ENCODE data around the gene PELO. TPM values are rescaled to one million over a fixed set of nuclear protein-coding genes. Genes with fewer than 3 reads are reported as not detected.

The PELO gene
- total RNA-seq, 2 experiments from 2014 or later, result 4.3 to 4.5 TPM

GRCh38 chr5:52786949-52787599 lies 642 bp upstream of the PELO start:
- ChIA-PET CTCF (interaction anchor here (1.2 to 2.4 kb wide), 5 partner anchors 12 to 129 kb away, joined by 3 to 11 read pairs (median 4); no protein-coding TSS in a partner anchor), POLR2A (interaction anchor here (0.7 to 1.9 kb wide), 2 partner anchors 12 to 59 kb away, joined by 3 to 13 read pairs; no protein-coding TSS in a partner anchor)
- H3K4me3 Mint-ChIP-seq, result peak overlapping the region; percentile 89
- H3K27me3 Mint-ChIP-seq, result peaks cover 43% of the 10 kb centered on the region
- H3K27me3 ChIP-seq (ENCODE audit: control insufficient read depth in 1 of 2, insufficient read depth in 2 of 2, low read length in 2 of 2), result peaks cover 0 to 5% of the 10 kb centered on the region in 2 experiments
- ATAC-seq (ENCODE audit: poor library complexity) (peak; percentile 66), DNase-seq (peak; percentile 20 to 79 (median 39))
- H3K4me3 ChIP-seq (ENCODE audit: low read length), result peak overlapping the region; percentile 76
- no peaks in the 10 kb centered on the region for H3K36me3 ChIP-seq (ENCODE audit: insufficient read depth, low read length)
- no peak overlapping the region for H3K27ac ChIP-seq (ENCODE audit: low read depth in 1 of 2, low read length in 2 of 2)
- TF ChIP-seq, protein P1, sequence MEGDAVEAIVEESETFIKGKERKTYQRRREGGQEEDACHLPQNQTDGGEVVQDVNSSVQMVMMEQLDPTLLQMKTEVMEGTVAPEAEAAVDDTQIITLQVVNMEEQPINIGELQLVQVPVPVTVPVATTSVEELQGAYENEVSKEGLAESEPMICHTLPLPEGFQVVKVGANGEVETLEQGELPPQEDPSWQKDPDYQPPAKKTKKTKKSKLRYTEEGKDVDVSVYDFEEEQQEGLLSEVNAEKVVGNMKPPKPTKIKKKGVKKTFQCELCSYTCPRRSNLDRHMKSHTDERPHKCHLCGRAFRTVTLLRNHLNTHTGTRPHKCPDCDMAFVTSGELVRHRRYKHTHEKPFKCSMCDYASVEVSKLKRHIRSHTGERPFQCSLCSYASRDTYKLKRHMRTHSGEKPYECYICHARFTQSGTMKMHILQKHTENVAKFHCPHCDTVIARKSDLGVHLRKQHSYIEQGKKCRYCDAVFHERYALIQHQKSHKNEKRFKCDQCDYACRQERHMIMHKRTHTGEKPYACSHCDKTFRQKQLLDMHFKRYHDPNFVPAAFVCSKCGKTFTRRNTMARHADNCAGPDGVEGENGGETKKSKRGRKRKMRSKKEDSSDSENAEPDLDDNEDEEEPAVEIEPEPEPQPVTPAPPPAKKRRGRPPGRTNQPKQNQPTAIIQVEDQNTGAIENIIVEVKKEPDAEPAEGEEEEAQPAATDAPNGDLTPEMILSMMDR (IDR thresholded peaks at IDR 0.05), result peak; percentile 54
- H3K27ac Mint-ChIP-seq, result no peak overlapping the region
- H3K9me3 ChIP-seq (ENCODE audit: control insufficient read depth in 1 of 2, insufficient read depth in 1 of 2, low read length in 2 of 2), result no peaks in the 10 kb centered on the region
- H3K36me3 Mint-ChIP-seq (ENCODE audit: low read depth), result no peaks in the 10 kb centered on the region
- H3K9me3 Mint-ChIP-seq, result no peaks in the 10 kb centered on the region
- H3K4me1 Mint-ChIP-seq (ENCODE audit: low read depth), result peaks cover 17% of the 10 kb centered on the region
- peaks cover 18% of the 10 kb centered on the region for H3K4me1 ChIP-seq (ENCODE audit: insufficient read depth, low read length)
- intact Hi-C loops (cut with DNase I, micrococcal nuclease), result loop anchor here (1.0 to 5.0 kb wide), 5 partner anchors 13 to 310 kb away; no protein-coding TSS in a partner anchor

GRCh38 chr5:52788505-52788821 lies 747 bp downstream of the PELO start:
- Histone ChIP-seq H3K27me3 (ENCODE audit: control insufficient read depth in 1 of 2, insufficient read depth in 2 of 2, low read length in 2 of 2) (peaks cover 0 to 5% of the 10 kb centered on the region in 2 experiments), H3K4me1 (ENCODE audit: insufficient read depth, low read length) (peaks cover 18% of the 10 kb centered on the region), H3K36me3 (ENCODE audit: insufficient read depth, low read length) (no peaks in the 10 kb centered on the region), H3K4me3 (ENCODE audit: low read length) (peak overlapping the region; percentile 76), H3K27ac (ENCODE audit: low read depth in 1 of 2, low read length in 2 of 2) (no peak overlapping the region), H3K9me3 (ENCODE audit: control insufficient read depth in 1 of 2, insufficient read depth in 1 of 2, low read length in 2 of 2) (no peaks in the 10 kb centered on the region)
- Mint-ChIP-seq H3K27ac (no peak overlapping the region), H3K4me3 (peak overlapping the region; percentile 69), H3K36me3 (ENCODE audit: low read depth) (no peaks in the 10 kb centered on the region), H3K9me3 (no peaks in the 10 kb centered on the region), H3K4me1 (ENCODE audit: low read depth) (peaks cover 17% of the 10 kb centered on the region), H3K27me3 (peaks cover 34% of the 10 kb centered on the region)
- POLR2A ChIA-PET, result interaction anchor here (1.9 kb wide), 1 partner anchor 11 kb away, joined by 5 read pairs; no protein-coding TSS in a partner anchor
- intact Hi-C loops (cut with DNase I, micrococcal nuclease), result loop anchor here (5.0 kb wide), 3 partner anchors 61 to 309 kb away; no protein-coding TSS in a partner anchor
- ATAC-seq (ENCODE audit: poor library complexity) (no peak), DNase-seq (no peak)
- CTCF ChIA-PET, result interaction anchor here (1.3 to 2.4 kb wide), 2 partner anchors 11 to 125 kb away, joined by 4 to 11 read pairs; no protein-coding TSS in a partner anchor
- TF ChIP-seq, protein P1 (IDR thresholded peaks at IDR 0.05), result no peak

DNA sequence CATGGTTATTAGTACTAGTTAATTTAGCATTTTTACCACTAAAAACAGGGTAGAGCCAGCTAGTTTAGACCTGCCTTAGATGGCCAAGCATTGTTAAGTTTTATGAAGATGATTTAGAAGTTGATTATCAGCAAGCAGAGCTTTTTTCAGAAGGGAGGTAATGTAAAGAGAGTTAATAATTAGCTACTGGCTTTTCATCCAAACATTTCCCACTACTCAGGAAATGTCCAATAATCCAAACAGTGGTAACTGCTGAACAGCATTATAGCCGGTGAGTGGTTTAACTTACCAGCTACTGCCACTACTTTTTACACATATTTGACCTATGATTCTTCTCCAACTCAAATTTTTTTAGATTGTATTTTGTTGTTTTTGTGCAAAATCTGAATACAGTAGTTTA lies 1.7 kb downstream of the PELO start:
- Histone ChIP-seq H3K27me3 (ENCODE audit: control insufficient read depth in 1 of 2, insufficient read depth in 2 of 2, low read length in 2 of 2) (peaks cover 0 to 5% of the 10 kb centered on the region in 2 experiments), H3K27ac (ENCODE audit: low read depth in 1 of 2, low read length in 2 of 2) (no peak overlapping the region), H3K9me3 (ENCODE audit: control insufficient read depth in 1 of 2, insufficient read depth in 1 of 2, low read length in 2 of 2) (no peaks in the 10 kb centered on the region), H3K4me3 (ENCODE audit: low read length) (no peak overlapping the region), H3K4me1 (ENCODE audit: insufficient read depth, low read length) (peaks cover 18% of the 10 kb centered on the region), H3K36me3 (ENCODE audit: insufficient read depth, low read length) (no peaks in the 10 kb centered on the region)
- peak overlapping the region; percentile 39 for H3K4me3 Mint-ChIP-seq
- ATAC-seq (ENCODE audit: poor library complexity), result no peak
- ChIA-PET CTCF (no interaction called here), POLR2A (interaction anchor here (1.3 to 1.9 kb wide), 2 partner anchors 10 to 62 kb away, joined by 3 to 5 read pairs; no protein-coding TSS in a partner anchor)
- H3K36me3 Mint-ChIP-seq (ENCODE audit: low read depth), result no peaks in the 10 kb centered on the region
- no peak for DNase-seq
- TF ChIP-seq, protein P1 (IDR thresholded peaks at IDR 0.05), result no peak
- H3K27ac Mint-ChIP-seq, result no peak overlapping the region
- H3K4me1 Mint-ChIP-seq (ENCODE audit: low read depth), result peaks cover 17% of the 10 kb centered on the region
- H3K27me3 Mint-ChIP-seq, result peaks cover 30% of the 10 kb centered on the region
- no peaks in the 10 kb centered on the region for H3K9me3 Mint-ChIP-seq
- intact Hi-C loops (cut with DNase I, micrococcal nuclease), result loop anchor here (5.0 kb wide), 3 partner anchors 62 to 308 kb away; no protein-coding TSS in a partner anchor
